Peyer's patch (tissue), 4 donors: ENCODE data around the gene GTF3C5.

Source experiments
- POLR2A ChIP-seq, 2 donors: fragments of 450-650 bp; IDR thresholded peaks; one replicate each; pipeline ENCODE4 v1.5.1; 2017; ENCODE audit warnings: antibody characterized with exemption in 2 of 2, mild to moderate bottlenecking in 2 of 2, moderate library complexity in 2 of 2
- TF ChIP-seq, protein P1 (sequence below), 6 experiments: fragments of 450-650 bp in 4 of 6; fragments of 200-600 bp in 2 of 6; sonication (generic) in 1 of 6; IDR thresholded peaks; one replicate each; pipeline ENCODE4 v1.5.1; 2017 to 2019; ENCODE audit warnings: antibody characterized with exemption in 6 of 6, mild to moderate bottlenecking in 3 of 6, moderate library complexity in 1 of 6

DNA sequence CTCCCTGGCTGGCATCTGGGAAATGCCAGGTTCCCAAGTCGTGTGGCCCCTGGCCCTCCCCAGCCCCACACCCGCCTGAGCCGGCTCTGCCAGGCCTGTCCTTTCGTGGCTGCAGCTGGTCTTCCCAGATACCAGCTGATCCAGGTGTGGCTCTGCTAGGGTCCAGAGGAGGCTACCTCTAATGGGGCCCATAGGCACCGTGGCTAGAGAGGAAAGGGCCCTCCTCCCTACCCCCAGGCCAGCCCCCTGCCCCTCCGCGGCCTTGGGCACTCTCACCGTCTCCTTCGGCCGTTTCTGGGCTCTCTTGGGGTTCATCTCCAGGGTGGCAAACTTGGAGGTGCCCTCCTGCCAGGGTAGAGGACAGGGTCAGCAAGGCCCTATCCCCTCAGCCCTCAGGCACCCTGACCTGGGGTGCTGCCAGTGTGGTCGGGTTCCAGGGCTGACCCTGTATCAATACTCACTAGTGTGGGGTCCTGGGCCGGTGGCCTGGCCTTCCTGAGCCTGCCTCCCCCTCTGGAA lies 73.2 kb downstream of the GTF3C5 start:
- TF ChIP-seq, protein P1, sequence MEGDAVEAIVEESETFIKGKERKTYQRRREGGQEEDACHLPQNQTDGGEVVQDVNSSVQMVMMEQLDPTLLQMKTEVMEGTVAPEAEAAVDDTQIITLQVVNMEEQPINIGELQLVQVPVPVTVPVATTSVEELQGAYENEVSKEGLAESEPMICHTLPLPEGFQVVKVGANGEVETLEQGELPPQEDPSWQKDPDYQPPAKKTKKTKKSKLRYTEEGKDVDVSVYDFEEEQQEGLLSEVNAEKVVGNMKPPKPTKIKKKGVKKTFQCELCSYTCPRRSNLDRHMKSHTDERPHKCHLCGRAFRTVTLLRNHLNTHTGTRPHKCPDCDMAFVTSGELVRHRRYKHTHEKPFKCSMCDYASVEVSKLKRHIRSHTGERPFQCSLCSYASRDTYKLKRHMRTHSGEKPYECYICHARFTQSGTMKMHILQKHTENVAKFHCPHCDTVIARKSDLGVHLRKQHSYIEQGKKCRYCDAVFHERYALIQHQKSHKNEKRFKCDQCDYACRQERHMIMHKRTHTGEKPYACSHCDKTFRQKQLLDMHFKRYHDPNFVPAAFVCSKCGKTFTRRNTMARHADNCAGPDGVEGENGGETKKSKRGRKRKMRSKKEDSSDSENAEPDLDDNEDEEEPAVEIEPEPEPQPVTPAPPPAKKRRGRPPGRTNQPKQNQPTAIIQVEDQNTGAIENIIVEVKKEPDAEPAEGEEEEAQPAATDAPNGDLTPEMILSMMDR (IDR thresholded peaks at IDR 0.05) = no peak
- TF ChIP-seq POLR2A (IDR thresholded peaks at IDR 0.05) = no peak
